HepG2 (cell line): Measurements from ENCODE around the gene RPS19BP1. TPM values are rescaled to one million over a fixed set of nuclear protein-coding genes. Genes with fewer than 3 reads are reported as not detected.

ENCODE experiments used
- ATF6 ChIP-seq: sonication (generic); formaldehyde crosslinking; conservative IDR thresholded peaks from 2 replicates; pipeline ENCODE4 v1.4.0; 2020; ENCODE audit warnings: missing genetic modification reagents
- BRF2 ChIP-seq: sonication (generic); formaldehyde crosslinking; IDR thresholded peaks from 2 replicates; pipeline ENCODE4 v1.8.1; 2022; ENCODE audit warnings: mild to moderate bottlenecking, missing genetic modification reagents
- E2F2 ChIP-seq: sonication (generic); formaldehyde crosslinking; IDR thresholded peaks from 2 replicates; pipeline ENCODE4 v1.4.0; 2020; ENCODE audit warnings: missing genetic modification reagents, borderline replicate concordance
- ELF4 ChIP-seq: sonication (generic); formaldehyde crosslinking; IDR thresholded peaks from 2 replicates; pipeline ENCODE4 v1.5.0; 2020; ENCODE audit warnings: missing genetic modification reagents, mild to moderate bottlenecking, moderate library complexity, borderline replicate concordance
- ETS1 ChIP-seq: sonication (generic); formaldehyde crosslinking; IDR thresholded peaks from 2 replicates; pipeline ENCODE4 v1.4.0; 2020; ENCODE audit warnings: missing genetic modification reagents
- GLI4 ChIP-seq: sonication (generic); formaldehyde crosslinking; IDR thresholded peaks from 2 replicates; pipeline ENCODE4 v1.5.1; 2020; ENCODE audit warnings: missing genetic modification reagents, mild to moderate bottlenecking, moderate library complexity, borderline replicate concordance
- SNAPC2 ChIP-seq: sonication (generic); formaldehyde crosslinking; IDR thresholded peaks from 2 replicates; pipeline ENCODE4 v1.8.1; 2022; ENCODE audit warnings: mild to moderate bottlenecking, missing genetic modification reagents
- TCF7 ChIP-seq: sonication (generic); IDR thresholded peaks from 2 replicates; pipeline ENCODE4 v1.6.1; 2016; ENCODE audit warnings: antibody characterized with exemption, low read depth
- ZC3H13 ChIP-seq: sonication (generic); formaldehyde crosslinking; IDR thresholded peaks from 2 replicates; pipeline ENCODE4 v1.8.1; 2023; ENCODE audit warnings: mild to moderate bottlenecking, missing genetic modification reagents, moderate library complexity
- ZNF318 ChIP-seq: sonication (generic); formaldehyde crosslinking; IDR thresholded peaks from 2 replicates; pipeline ENCODE4 v1.4.0; 2020; ENCODE audit warnings: mild to moderate bottlenecking, missing genetic modification reagents
- ZNF576 ChIP-seq: sonication (generic); formaldehyde crosslinking; IDR thresholded peaks from 2 replicates; pipeline ENCODE4 v1.4.0; 2020; ENCODE audit warnings: mild to moderate bottlenecking, missing genetic modification reagents
- ZNF709 ChIP-seq: sonication (generic); formaldehyde crosslinking; IDR thresholded peaks from 2 replicates; pipeline ENCODE4 v1.5.0; 2020; ENCODE audit warnings: mild to moderate bottlenecking, missing genetic modification reagents
- ZNF839 ChIP-seq: sonication (generic); formaldehyde crosslinking; IDR thresholded peaks from 2 replicates; pipeline ENCODE4 v1.4.0; 2020; ENCODE audit warnings: missing genetic modification reagents, mild to moderate bottlenecking, borderline replicate concordance
- polyA plus RNA-seq, 8 experiments: library from polyadenylated mRNA; depleted of rRNA in 3 of 8; stranded (reverse) in 7 of 8; unstranded in 1 of 8; fragments of >200 nt; fragmentation: Illumina TruSeq in 4 of 8; extraction: Trizol in 4 of 8; gene quantifications; 2 replicates each; pipeline versions ENCODE4 v1.2.1 to v1.2.3, GENCODE V29; 2011 to 2016; ENCODE audit warnings: low read depth in 4 of 8, missing spikeins in 1 of 8, mixed read lengths in 1 of 8; ENCODE audit not compliant: insufficient read depth in 1 of 8
- total RNA-seq, 5 experiments: library from RNA; depleted of rRNA; stranded (reverse); fragments of >200 nt; fragmentation: Illumina TruSeq; extraction: Trizol; gene quantifications; 2 replicates each; pipeline ENCODE4 v1.2.3, GENCODE V29; 2016; ENCODE audit warnings: low read depth in 1 of 5

RPS19BP1 gene
- total and polyA plus RNA-seq, 2 of the 13 experiments (the other 11 are each of a cell fraction or from before 2014, with no cell fraction given), result 44.3 to 81.3 TPM

- 0 out of 2 replicates have a peak, but pooled peaks have one; percentile 50 for TF ChIP-seq ZNF318 (CRISPR knock-in tag)
- TF ChIP-seq BRF2 (CRISPR knock-in tag), result no peak
- TF ChIP-seq ETS1 (CRISPR knock-in tag), result 0 out of 2 replicates have a peak, but pooled peaks have one; percentile 30
- no peak for TF ChIP-seq E2F2 (CRISPR knock-in tag)
- peak; percentile 79 for TF ChIP-seq ZNF839
- no peak for TF ChIP-seq GLI4 (CRISPR knock-in tag)
- no peak for TF ChIP-seq TCF7
- TF ChIP-seq ZNF709 (CRISPR knock-in tag), result no peak; the same call in 1 of the 2 replicates
- TF ChIP-seq ELF4 (CRISPR knock-in tag), result no peak
- 0 out of 2 replicates have a peak, but pooled peaks have one; percentile 50 for TF ChIP-seq SNAPC2
- no peak for TF ChIP-seq ATF6 (CRISPR knock-in tag)
- TF ChIP-seq ZC3H13 (CRISPR knock-in tag), result 0 out of 2 replicates have a peak, but pooled peaks have one; percentile 70
- TF ChIP-seq ZNF576 (CRISPR knock-in tag), result no peak
Observed at GRCh38 chr22:39532215-39533073, at the start of gene RPS19BP1 (continued).
